Natural killer cell treated with Interleukin-12 subunit alpha and Interleukin-12 subunit beta and Interleukin-15 and Interleukin-18, amount 100 ng/mL, for 72 hours (primary cell): ENCODE data around the gene CKLF. TPM values are rescaled to one million over a fixed set of nuclear protein-coding genes. Genes with fewer than 3 reads are reported as not detected.
"Not testable (repeated sequence)": the region's sequence is repeated elsewhere in the genome, so short reads cannot be mapped to it uniquely, and the experiment has no call there.

Experiments
- ATAC-seq, 2 donors: fragments of 150-1000 bp; cut with Tn5 transposase in 1 of 2; sonication (Bioruptor Pico), chemical (Tn5 transposase) in 1 of 2; 2 replicates each; pipeline ENCODE4 v1.10.0; 2021
- DNase-seq: peaks from one replicate; pipeline ENCODE4 v3.0.0; 2022; ENCODE audit warnings: low spot score
- H3K27ac Mint-ChIP-seq, 2 donors: 1 replicate in 1 of 2; 2 replicates in 1 of 2; pipeline ENCODE4 v1.8.0; 2022; ENCODE audit warnings: mixed read lengths in 2 of 2, mild to moderate bottlenecking in 1 of 2, moderate library complexity in 1 of 2
- H3K27me3 Mint-ChIP-seq, 2 donors: 1 replicate in 1 of 2; 2 replicates in 1 of 2; pipeline ENCODE4 v1.8.0; 2022; ENCODE audit warnings: mixed read lengths in 2 of 2
- H3K36me3 Mint-ChIP-seq: one replicate; pipeline ENCODE4 v1.8.0; 2022; ENCODE audit warnings: mixed read lengths
- H3K4me1 Mint-ChIP-seq, 2 donors: 1 replicate in 1 of 2; 2 replicates in 1 of 2; pipeline ENCODE4 v1.8.0; 2022; ENCODE audit warnings: low read depth in 2 of 2, mixed read lengths in 2 of 2, mild to moderate bottlenecking in 1 of 2
- H3K4me3 Mint-ChIP-seq: one replicate; pipeline ENCODE4 v1.8.0; 2022; ENCODE audit warnings: mixed read lengths
- H3K9me3 Mint-ChIP-seq: 2 replicates; pipeline ENCODE4 v1.8.0; 2022; ENCODE audit warnings: mixed read lengths
- total RNA-seq, 2 donors: library from RNA; stranded (reverse); gene quantifications; one replicate each; pipeline ENCODE4 v1.2.3, GENCODE V29; 2022

Gene CKLF
- total RNA-seq, 2 donors from 2014 or later = 71.2 to 78.6 TPM

GRCh38 chr16:66596559-66596958 lies 44.2 kb downstream of the CKLF start:
- not testable (repeated sequence) for H3K4me3 Mint-ChIP-seq

DNA sequence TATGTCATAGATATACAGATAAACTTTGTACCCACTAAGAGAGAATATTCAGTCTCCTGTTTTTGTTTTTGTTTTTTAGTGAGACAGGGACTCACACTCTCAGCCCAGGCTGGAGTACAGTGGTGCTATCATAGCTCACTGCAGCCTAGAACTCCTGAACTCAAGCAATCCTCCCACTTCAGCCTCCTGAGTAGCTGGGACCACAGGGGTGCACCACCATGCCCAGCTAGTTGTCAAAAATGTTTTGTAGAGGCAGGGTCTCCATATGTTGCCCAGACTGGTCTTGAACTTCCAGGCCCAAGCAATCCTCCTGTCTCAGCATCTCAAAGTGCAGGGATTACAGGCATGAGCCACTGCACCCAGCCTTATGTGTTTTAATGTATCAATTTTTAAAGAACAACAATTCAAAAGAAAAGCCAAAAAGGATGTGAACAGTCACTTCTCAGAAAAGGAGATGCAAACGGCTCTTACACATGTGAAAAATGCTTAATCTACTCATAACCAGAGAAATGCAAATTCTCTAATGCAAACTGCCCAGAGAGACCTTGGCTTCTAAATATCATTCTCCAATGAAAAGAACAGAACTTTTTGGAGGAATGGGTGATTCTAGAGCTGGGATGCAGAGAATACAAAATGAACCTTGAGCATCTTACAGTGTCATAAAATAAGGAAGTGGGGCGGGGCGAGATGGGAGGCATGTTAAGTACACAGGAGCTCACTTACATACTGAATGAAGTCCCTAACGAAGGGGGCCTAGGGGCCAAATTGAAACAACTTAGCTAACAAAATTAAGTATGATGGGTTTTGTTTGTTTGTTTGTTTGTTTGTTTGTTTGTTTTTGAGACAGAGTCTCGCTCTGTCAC lies 44.8 kb downstream of the CKLF start:
- peak overlapping the region; percentile 42 for H3K4me3 Mint-ChIP-seq
- DNase-seq = no peak
- peak overlapping the region; percentile 21 to 50 for H3K27ac Mint-ChIP-seq
- peak in 1 of 2 donors; percentile 77 for ATAC-seq
- peaks cover 8% of the 10 kb centered on the region for H3K36me3 Mint-ChIP-seq
- peaks cover 0 to 3% of the 10 kb centered on the region in 2 donors for H3K27me3 Mint-ChIP-seq
- peaks cover 11 to 14% of the 10 kb centered on the region in 2 donors for H3K4me1 Mint-ChIP-seq
- H3K9me3 Mint-ChIP-seq = no peaks in the 10 kb centered on the region

More at GRCh38 chr16:66596559-66596958, 44.2 kb downstream of the CKLF start:
- DNase-seq, ATAC-seq, H3K36me3 Mint-ChIP-seq, H3K27me3 Mint-ChIP-seq, H3K9me3 Mint-ChIP-seq: not testable (repeated sequence)
- H3K27ac Mint-ChIP-seq = peak overlapping the region in 1 of 2 donors; percentile 21
- peaks cover 11 to 14% of the 10 kb centered on the region in 2 donors for H3K4me1 Mint-ChIP-seq

GRCh38 chr16:66598111-66598510 lies 45.7 kb downstream of the CKLF start:
- Mint-ChIP-seq H3K4me3 (no peak overlapping the region), H3K4me1 (peaks cover 14 to 17% of the 10 kb centered on the region in 2 donors), H3K36me3 (peaks cover 8% of the 10 kb centered on the region), H3K27ac (no peak overlapping the region), H3K27me3 (peaks cover 0 to 3% of the 10 kb centered on the region in 2 donors), H3K9me3 (no peaks in the 10 kb centered on the region)
- no peak for DNase-seq
- ATAC-seq = peak; percentile 55 to 58

DNA sequence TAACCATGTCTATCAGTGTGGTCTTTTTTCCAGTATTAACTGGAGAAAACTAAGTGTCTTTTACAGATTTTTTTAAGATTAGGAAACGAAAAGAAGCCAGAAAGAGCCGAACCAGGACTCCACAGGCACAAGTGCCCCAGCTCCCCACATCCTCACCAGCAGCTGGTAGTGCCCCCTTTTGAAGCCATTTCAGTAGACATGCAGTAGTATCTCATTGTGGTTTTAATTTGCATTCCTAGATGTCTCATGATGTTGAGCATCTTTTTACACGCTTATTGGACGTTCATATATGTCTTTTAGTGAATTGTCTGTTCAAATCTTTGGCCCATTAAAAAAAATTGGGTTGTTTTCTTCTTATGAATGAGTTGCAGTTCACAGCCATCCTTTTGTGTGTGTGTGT lies 47.4 kb downstream of the CKLF start:
- peaks cover 8% of the 10 kb centered on the region for H3K36me3 Mint-ChIP-seq
- H3K9me3 Mint-ChIP-seq = no peaks in the 10 kb centered on the region
- ATAC-seq (no peak), DNase-seq (no peak)
- H3K27me3 Mint-ChIP-seq = peaks cover 0 to 3% of the 10 kb centered on the region in 2 donors
- H3K4me1 Mint-ChIP-seq = peaks cover 23 to 27% of the 10 kb centered on the region in 2 donors
- H3K27ac Mint-ChIP-seq = no peak overlapping the region
- no peak overlapping the region for H3K4me3 Mint-ChIP-seq

GRCh38 chr16:66600477-66600876 lies 48.1 kb downstream of the CKLF start:
- DNase-seq (no peak), ATAC-seq (no peak)
- Mint-ChIP-seq H3K4me1 (peaks cover 19 to 27% of the 10 kb centered on the region in 2 donors), H3K27me3 (peaks cover 0 to 3% of the 10 kb centered on the region in 2 donors), H3K4me3 (no peak overlapping the region), H3K27ac (no peak overlapping the region), H3K36me3 (peaks cover 8% of the 10 kb centered on the region), H3K9me3 (no peaks in the 10 kb centered on the region)

DNA sequence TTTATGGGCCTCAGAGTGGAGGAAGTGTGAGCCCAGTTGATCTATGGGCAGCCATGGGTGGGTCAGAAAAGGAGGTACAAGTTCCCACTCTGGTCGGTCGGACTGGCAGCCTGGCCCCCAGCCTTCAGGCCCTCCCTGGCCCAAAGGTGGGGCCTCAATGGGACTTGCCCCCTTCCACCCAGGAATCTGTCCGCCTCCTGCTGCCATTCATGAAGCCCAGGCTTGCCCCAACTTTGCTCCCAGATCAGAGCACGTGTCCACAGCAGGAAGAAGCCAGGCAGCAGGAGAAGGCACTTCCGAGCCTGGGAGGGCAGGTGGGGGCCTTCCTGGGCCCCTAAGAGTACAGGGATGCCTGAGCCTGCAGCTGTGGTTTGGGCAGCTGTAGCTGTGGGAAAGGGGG lies 49.1 kb downstream of the CKLF start:
- Mint-ChIP-seq H3K4me1 (peaks cover 25 to 33% of the 10 kb centered on the region in 2 donors), H3K27ac (no peak overlapping the region), H3K27me3 (peaks cover 0 to 3% of the 10 kb centered on the region in 2 donors), H3K9me3 (no peaks in the 10 kb centered on the region), H3K4me3 (no peak overlapping the region), H3K36me3 (peaks cover 8% of the 10 kb centered on the region)
- no peak for DNase-seq
- ATAC-seq = no peak

DNA sequence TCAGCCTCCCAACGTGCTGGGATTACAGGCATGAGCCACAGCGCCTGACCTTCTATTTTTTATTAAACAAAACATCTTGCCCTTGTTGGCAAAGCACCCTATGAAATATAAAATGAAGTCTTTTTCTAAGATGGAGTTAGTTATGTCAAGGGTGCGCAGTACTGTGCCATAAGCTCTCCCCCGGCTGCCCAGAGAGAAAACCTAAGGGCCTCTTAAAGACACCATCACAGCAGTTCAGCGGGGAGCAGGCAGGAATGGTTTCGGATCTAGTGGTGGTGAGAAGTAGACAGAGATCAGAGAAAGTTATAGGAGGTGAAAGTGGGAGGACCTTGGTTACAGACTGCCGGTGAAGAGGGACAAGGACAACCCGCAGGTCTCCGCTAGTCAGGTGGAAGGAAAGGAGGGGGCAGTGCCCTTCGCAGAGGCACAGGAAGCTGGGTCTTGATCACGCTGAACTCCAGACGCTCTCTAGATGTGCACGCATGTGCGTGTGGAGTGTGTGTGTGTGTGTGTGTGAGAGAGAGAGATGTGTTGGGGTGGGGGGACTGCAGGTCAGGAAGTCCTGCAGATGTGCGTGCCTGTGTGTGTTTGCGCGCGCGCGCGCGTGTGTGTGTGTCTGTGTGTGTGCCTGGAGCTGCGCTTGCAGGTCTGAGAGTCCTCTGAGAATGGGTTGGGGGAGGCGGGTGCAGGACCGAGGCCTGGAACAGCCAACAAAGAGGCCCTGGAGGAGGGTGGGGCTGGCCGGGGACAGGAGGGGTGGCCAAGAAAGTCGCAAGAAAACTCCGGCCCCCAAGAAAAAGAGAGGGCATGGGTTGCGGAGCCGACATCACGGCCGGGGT lies 51.4 kb downstream of the CKLF start:
- peak; percentile 34 to 58 for ATAC-seq
- Mint-ChIP-seq H3K4me3 (peak overlapping the region; percentile 80), H3K9me3 (no peaks in the 10 kb centered on the region), H3K4me1 (peaks cover 24 to 29% of the 10 kb centered on the region in 2 donors), H3K27ac (peak overlapping the region; percentile 84 to 89), H3K36me3 (peaks cover 8% of the 10 kb centered on the region), H3K27me3 (no peaks in the 10 kb centered on the region)
- DNase-seq = peak; percentile 76

DNA sequence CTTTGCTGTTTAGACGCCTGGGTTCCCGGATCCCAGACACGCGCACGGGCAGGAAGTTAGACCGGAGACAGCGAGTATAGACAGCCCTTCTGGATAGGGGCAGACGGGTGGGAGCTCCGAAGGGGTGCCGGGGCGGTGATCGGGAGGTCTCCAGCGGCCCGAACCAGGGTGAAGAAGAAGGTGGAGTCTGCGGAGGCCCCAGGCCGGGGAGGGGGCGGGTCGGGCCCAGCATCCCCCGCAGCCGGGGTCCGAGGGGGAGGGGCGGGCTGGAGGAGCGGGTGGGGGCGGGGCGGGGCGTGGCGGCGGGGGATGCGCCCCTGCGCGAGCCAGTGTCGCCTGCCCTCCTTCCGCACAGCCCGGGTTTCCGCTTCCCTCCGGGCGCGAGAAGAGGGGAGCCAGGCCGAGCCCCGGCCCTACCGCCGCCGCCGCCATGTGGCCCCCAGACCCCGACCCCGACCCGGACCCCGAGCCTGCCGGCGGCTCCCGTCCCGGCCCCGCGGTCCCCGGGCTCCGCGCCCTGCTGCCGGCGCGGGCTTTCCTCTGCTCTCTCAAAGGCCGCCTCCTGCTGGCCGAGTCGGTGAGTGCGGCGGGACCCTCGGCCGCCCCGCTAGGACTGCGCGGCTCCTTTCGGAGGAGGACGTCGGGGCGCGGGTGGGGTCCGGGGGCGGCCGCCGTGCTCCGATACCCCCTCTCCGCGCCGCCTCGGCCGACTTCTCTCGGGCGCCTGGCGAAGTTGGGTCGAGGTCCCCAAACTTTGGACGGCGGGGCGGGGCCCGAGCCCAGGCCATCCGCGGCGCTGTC lies 52.2 kb downstream of the CKLF start, which contains the start of gene CMTM3:
TSS of gene CMTM3 (plus strand) at position 329 of the 801 bp plus-strand sequence. CDS start at position 431, 102 bp downstream.
- peak; percentile 82 for DNase-seq
- peaks cover 24 to 29% of the 10 kb centered on the region in 2 donors for H3K4me1 Mint-ChIP-seq
- peak within 1 kb of the TSS; percentile 84 to 89 for H3K27ac Mint-ChIP-seq
- no peaks in the 10 kb centered on the region for H3K27me3 Mint-ChIP-seq
- ATAC-seq = peak; percentile 80 to 89
- H3K9me3 Mint-ChIP-seq = no peaks in the 10 kb centered on the region
- peaks cover 8% of the 10 kb centered on the region for H3K36me3 Mint-ChIP-seq
- H3K4me3 Mint-ChIP-seq = peak within 1 kb of the TSS; percentile 82

GRCh38 chr16:66605177-66605978 lies 53.0 kb downstream of the CKLF start:
- Mint-ChIP-seq H3K27ac (peak overlapping the region; percentile 67 to 75), H3K27me3 (no peaks in the 10 kb centered on the region), H3K9me3 (no peaks in the 10 kb centered on the region), H3K4me3 (peak overlapping the region; percentile 82), H3K36me3 (peaks cover 8% of the 10 kb centered on the region), H3K4me1 (peaks cover 29% of the 10 kb centered on the region in 2 donors)
- DNase-seq (no peak), ATAC-seq (peak; percentile 65 to 75)

GRCh38 chr16:66605979-66606751 lies 53.8 kb downstream of the CKLF start:
- no peaks in the 10 kb centered on the region for H3K9me3 Mint-ChIP-seq
- H3K27me3 Mint-ChIP-seq = no peaks in the 10 kb centered on the region
- no peaks in the 10 kb centered on the region for H3K36me3 Mint-ChIP-seq
- DNase-seq = no peak
- no peak for ATAC-seq
- peaks cover 26 to 29% of the 10 kb centered on the region in 2 donors for H3K4me1 Mint-ChIP-seq
- peak overlapping the region; percentile 67 to 75 for H3K27ac Mint-ChIP-seq
- peak overlapping the region; percentile 82 for H3K4me3 Mint-ChIP-seq

DNA sequence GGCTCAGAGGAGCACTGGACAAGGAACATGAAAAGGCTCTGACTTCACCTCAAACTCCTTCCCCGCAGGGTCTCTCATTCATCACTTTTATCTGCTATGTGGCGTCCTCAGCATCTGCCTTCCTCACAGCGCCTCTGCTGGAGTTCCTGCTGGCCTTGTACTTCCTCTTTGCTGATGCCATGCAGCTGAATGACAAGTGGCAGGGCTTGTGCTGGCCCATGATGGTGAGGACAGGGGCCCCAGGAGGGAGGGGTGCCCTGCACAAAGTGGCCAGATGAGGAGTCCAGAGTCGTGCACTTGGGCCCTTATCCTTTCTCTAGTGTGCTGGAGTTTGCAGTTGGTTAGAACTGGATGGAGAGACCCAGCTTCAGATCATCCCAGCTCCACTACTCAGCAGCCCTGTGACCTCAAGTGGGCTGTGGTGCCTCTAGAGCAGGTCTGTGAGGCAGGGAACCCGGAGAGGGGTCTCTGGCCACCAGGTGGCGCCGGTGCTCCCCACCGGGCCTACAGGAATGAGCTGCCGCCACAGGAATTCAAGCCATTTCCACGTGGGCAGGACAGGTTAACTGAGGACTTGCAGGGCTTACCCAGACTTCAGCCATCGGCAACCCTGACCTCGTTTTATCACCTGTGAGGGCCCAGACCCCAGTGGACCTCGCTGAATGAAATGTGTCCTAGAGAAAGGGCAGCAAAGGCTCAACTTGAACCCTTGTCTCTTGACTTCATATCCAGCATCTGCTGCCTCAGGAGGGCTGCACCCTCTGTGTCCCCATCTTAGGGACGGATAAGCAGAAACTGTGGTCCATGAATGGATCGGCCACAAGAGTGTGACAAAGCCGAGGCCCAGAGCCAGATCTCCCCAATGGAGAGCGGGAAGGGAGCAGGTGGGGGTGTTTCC lies 56.1 kb downstream of the CKLF start:
- no peak overlapping the region for H3K4me3 Mint-ChIP-seq
- peak; percentile 34 to 35 for ATAC-seq
- no peaks in the 10 kb centered on the region for H3K36me3 Mint-ChIP-seq

More for the DNA sequence above, 56.1 kb downstream of the CKLF start:
- DNase-seq = peak; percentile 84
- H3K27me3 Mint-ChIP-seq = no peaks in the 10 kb centered on the region
- H3K4me1 Mint-ChIP-seq = peaks cover 22 to 25% of the 10 kb centered on the region in 2 donors
- H3K27ac Mint-ChIP-seq = peak overlapping the region in 1 of 2 donors; percentile 18
- no peaks in the 10 kb centered on the region for H3K9me3 Mint-ChIP-seq
